Right kidney (tissue), 1 donor: ENCODE results near the gene HP1BP3.
A peak's percentile ranks its signal among the peaks of the same experiment; 100 is the strongest.

Experiments
- DNase-seq: peaks from one replicate; pipeline ENCODE4 v3.0.0-alpha.2; 2016

The HP1BP3 gene

GRCh38 chr1:20775700-20776099 is 11.4 kb downstream of the HP1BP3 start:
- DNase-seq, result no peak

DNA sequence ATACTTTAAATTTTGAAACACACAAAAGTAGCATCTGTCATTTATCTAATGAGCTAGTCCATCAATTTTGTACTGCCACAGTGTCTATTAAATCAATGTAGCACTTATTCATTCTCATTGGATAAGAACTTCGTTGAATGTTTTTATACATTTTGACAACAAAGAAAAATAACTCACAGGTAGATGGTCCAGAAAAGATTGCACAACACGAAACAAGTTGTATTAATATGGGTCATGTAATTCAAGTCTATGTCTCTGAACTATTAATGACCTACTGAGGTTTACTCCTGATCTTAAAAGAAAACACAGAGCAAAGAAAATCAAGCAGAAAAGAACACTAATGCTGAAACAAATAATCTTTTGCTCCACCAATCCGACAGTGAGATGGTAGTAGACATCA is 15.3 kb downstream of the HP1BP3 start:
- DNase-seq, result no peak

GRCh38 chr1:20770314-20771087 is 16.6 kb downstream of the HP1BP3 start:
- no peak for DNase-seq

DNA sequence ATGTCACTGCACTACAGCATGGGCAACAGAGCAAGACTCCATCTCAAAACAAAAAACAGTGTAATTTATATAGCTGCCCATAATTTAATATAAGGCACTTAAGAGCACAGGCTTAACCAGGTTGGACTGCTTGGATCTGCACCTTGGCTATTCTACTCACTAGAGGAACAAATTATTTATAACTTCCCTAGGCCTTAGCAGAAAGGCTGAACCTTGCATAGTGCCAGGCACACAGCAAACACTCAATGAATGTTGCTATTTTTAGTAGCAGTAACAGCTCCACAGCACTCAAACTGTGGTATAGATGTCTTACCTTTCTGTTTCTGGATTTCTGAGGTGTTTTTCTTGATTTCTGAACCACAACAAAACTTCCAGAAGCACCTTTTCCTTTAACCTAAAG is 19.8 kb downstream of the HP1BP3 start:
- no peak for DNase-seq

GRCh38 chr1:20763417-20763816 is 23.7 kb downstream of the HP1BP3 start:
- DNase-seq, result no peak

- no peak for DNase-seq
Observed at GRCh38 chr1:20760322-20760721, 26.8 kb downstream of the HP1BP3 start.

DNA sequence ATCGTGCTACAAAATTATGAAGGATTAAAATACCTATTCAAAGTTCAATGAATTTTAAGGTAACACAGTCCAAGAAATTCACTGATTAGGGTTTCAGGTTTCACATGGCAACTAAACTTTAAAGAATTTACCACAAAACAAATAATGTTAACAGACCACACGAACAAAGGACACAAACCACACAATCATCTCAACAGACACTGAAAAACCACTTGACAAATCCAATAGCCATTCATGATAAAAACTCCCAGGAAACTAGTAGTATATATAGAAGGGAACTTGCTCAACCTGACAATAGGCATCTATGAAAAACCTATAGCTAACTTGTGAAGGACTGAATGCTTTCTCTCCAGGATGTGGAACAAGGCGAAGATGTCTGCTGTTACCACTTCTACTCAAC is 33.5 kb downstream of the HP1BP3 start:
- no peak for DNase-seq

GRCh38 chr1:20751462-20751990 is 35.6 kb downstream of the HP1BP3 start:
- DNase-seq, result no peak

GRCh38 chr1:20742671-20743070 is 44.4 kb downstream of the HP1BP3 start:
- no peak for DNase-seq

GRCh38 chr1:20740781-20741180 is 46.3 kb downstream of the HP1BP3 start:
- no peak for DNase-seq

DNA sequence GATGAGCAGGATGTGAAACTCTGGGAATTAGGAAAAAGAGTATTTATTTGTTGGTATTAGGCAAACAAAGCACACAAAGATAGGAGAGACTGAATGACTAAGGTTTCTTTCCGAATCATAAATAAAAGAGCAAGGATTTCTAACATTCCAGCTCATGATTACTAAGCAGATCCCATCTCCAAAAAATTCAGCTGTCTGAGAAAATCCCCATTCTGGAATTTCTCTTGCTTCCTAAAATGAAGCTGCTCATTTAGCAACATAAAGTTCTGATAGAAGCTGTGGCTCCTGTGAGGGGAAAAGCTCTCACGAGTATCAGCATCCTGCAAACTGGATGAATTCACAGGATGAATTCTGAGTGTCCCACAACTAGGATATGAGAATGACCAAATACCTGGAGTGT is 47.9 kb downstream of the HP1BP3 start:
- no peak for DNase-seq

DNA sequence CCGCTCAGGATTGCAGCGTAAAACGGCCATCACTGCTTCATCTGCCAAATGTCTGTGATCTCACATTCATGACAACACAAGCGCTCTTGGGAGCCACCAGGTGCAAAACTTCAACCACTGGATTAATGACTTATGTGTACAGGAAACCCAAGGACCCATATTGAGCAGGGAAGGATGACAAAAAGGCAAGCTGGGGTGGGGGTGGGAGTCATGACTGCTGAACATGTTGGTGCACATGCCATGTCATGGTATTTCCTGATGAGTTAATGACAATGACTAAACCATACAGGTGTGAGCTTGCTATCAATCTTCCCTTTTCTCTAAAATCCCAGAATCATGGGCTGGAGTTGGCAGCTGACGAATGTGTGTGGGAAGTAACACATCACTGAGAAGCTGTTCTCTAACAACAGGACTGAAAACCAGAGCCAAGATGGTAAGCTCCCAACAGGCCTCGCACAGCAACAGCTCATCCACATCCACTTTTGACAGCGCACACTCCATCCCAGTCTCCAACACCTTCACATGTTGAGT is 51.5 kb downstream of the HP1BP3 start:
- DNase-seq, result no peak

DNA sequence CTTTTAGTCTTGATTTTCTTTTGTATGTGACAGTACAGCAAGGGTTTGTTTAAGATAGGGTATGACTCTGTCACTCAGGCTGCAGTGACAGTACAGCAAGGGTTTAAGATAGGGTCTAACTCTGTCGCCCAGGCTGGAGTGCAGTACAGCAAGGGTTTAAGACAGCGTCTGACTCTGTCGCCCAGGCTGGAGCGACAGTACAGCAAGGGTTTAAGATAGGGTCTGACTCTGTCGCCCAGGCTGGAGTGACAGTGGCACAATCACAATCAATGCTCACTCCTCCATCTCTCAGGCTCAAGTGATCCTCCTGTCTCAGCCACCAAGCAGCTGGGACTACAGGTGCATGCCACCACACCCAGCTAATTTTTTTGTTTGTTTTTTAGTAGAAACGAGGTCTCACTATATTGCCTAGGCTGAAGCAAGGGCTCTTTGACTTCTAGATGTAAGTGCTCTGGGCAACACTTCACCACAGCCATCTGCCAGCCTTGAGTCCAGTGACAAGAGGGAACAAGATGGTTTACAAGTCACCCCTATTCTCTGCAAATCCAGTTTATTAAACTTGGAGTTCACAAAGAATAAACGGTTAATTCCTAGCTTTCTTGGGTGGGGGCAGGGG is 53.6 kb downstream of the HP1BP3 start:
- no peak for DNase-seq

DNA sequence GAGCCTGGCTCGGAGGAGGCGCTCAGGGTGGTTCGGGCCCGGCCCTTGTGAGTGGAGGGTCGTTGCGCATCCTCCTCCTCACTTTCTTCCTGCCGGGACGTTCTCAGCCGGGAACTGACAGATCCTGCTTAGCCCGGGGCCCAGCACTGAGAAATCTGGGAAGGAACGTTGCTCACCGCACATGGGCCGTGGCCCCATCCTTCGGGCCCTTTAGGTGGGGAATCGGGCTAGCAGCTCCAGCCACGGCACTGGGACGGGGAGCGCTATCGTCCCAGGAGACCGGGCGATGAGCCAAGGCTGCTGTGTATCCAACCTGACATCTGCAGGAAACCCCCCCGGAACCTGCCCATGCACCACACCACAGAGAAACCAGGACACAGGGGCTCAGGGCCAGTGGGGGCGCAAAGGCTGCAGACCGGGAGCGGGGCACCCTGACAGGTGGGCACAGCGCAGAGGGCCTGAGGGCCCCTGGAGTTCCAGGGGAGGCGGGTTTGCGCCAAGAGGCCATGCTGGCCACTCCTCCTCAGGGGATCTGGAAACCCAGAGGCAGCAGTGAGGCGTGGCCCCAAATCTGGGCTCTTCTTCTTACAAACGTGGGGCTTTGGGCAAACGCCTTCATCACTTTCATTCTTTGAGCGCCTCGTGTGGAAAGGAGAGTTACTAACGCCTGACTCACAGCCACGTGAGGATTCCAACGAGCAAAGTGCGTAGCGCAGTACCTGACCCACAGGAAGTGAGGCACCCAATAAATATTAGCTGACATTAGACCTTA is 54.3 kb downstream of the HP1BP3 start, which contains the start of gene SH2D5:
Gene SH2D5, minus strand, starts transcription at position 116 of the 772 bp plus-strand sequence. CDS start 4,659 bp downstream, outside the sequence.
- peak; percentile 66 for DNase-seq

DNA sequence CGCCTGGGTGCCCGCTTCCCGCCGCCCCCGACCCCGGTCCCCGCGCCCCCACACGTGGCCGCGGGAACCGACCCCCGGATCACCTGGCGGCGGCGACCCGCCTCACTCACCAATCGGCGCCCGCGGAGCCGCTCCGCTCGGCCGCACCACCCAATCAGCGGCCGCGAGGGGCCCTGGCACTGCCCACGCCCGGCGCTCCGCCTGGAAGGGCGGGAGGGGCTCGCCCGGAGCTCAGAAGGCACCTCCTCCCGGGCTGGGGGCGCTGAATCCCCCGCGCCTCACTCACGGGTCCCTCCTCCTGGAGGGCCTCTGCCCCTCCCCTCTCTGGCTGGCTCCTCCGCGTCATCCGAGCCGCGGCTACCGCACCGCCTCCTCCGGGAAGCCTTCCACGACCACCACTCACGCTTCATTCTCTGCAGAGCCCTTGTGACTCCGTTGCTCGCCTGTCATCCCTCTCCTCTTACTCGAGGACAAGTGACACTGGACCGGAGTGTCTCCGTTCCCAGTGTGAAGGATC is 55.0 kb downstream of the HP1BP3 start:
- DNase-seq, result peak; percentile 72

DNA sequence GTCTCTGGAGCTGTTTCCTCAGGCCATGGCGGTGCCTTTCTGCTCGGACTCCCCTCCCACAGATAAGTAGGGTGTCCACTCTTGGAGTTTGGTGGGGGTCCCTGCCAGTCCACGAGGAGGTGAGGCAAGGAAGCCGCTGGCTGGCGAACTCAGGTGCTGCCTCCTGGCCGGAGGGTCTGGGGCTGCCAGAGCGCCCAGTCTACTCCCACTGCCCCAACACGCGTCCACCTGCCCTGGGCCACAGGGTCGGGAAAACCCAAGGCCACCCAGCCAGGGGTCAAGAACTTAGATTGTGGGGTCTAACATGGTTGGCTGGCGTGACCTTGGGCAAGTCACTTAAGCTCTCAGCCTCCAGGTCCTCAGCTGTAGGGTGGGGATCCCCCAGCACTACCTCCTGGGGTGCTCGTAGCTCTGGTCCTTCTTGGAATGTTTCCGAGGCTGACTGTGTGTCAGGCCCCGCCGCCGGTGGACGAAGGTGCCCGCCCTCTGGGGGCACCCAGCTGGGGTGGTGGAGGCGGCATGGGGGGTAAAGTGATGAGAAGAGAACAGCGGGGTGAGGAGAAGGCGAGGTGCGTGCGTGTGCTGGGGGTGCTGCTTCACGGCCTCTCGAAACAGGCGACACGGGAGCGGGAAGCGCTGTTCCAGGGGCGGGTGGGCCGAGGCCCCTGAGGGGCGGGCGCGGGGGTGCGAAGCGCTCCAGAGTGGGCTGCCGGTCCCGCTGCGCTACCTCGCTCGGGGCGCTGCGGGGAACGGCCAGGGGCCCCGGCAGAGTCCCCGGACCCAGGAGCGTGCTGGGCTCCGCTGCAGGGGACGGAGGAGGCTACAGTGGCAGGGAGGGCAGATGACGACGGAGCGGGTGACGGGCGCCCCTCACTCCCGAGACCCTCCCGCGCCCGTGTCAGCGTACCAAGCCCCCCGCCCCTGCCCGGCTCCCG is 55.8 kb downstream of the HP1BP3 start:
- DNase-seq, result peak; percentile 45

- DNase-seq, result no peak
Observed at GRCh38 chr1:20730690-20731056, 56.4 kb downstream of the HP1BP3 start.

DNA sequence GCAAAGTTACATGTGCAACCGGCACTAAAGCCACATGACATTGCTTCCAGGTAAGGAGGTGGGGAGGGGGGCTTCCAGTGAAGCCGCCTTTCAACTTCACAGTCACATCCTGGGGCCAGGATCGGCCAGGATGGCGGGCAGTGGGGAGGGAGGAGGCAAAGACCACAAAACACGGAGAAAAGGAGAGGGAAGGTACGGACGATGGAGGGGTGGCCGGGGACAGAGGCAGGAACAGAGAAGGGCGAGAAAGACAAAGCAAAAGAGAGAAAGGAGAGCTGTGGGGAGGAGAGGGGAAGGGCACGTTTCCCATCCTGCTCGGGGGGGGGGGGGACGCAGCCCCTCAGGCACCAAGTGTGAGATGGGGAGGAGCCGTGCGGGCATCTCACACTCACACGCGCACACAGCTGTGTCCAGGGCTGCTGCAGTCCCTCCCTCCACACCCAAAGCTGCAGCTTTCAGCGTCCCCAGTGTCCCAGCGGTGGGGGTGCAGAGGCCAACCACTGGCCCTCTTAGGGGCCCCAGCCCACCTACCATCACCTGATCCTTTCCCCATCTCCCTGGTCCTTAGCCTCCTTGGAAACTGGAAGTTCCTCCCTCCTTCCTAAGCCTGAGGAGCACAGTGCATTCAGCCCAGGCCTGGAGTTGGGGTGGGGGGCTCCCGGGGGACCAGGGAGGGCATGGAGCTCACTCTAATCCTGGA is 57.0 kb downstream of the HP1BP3 start:
- no peak for DNase-seq

DNA sequence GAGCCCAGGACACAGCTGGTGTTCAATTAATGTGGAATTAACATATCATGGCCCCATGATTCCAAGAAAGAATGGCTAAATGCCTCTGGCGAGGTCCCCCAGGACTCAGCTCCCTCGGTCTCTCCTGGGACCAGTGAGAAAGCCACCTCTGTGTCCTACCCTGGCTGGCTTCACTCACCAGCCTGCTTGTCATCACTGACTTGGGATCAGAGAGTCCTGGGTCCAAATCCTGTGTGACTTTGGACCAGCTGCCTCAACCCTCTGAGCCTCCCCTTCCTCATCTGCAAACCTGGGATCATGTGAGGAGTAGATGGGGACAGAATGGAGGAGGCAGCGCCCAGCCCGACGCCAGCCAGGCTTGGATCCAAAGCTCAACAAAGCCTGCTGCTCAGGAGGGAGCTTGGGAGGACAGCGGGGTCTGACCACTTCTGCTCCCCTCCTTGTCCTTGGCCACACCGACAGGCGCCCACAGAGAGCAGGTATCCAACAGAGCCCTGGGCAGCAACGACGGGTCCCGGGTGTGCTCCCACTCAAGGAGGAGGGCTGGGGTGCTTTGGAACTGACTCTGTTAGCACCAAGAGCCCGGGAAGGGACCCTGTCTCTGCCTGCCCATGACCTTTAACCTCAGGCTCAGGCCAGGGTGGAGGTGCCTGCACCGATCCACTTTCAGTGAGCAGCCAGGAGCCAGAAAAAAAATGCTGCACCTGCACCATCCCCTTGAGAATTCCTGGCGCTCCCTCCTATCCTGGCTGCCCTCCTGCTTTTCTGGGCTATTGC is 57.8 kb downstream of the HP1BP3 start:
- no peak for DNase-seq
